Activated CD8-positive, alpha-beta memory T cell treated with anti-CD3 and anti-CD28 coated beads, Interleukin-2, amount 50 U/mL, for 24 hours (primary cell): ENCODE measurements around the gene CEP63.
A peak's percentile ranks its signal among the peaks of the same experiment; 100 is the strongest.
"Not testable (repeated sequence)": the region's sequence is repeated elsewhere in the genome, so short reads cannot be mapped to it uniquely, and the experiment has no call there.

Source experiments
- DNase-seq: peaks from one replicate; pipeline ENCODE4 v3.0.0-alpha.2; 2020; ENCODE audit errors: extremely low read depth

The CEP63 gene

DNA sequence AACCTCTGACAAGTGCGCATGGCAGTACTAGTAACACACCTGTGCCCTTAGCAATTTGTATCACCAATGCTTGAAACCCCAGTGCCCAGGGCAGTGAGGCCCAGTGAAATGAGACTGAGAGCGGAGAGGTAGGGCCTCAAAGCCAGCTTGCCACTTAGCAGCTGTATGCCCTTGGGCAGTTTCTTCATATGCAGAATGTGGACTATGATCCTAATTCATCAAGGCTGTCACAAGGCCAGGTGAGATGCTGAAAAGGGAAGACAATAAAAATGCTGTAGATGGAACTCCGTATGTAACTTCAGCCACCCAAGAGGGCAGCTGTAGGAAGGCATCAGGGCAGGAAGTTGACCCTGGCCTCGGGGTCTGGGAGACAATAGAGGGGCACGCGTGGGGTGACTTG is 90.6 kb downstream of the CEP63 start:
- no peak for DNase-seq

DNA sequence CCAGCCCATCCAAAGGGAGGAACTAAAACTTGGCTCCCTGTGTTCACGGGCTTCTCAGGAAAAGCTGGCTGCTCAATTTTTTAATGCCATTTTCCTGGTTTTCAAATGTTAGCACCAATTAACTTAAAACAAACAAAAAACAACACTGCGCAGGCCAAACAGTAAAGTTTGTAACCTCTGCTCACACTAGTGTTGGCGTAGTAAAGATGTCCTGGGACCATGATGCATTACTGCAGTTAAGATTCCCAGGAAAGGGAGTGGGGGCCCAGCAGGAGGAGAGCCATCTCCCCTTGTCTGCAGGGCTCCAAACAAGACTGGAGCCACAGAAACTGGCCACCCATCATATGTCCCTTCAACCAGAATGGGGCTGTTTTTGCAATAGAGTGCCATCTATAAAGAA is 91.0 kb downstream of the CEP63 start:
- DNase-seq, result no peak

DNA sequence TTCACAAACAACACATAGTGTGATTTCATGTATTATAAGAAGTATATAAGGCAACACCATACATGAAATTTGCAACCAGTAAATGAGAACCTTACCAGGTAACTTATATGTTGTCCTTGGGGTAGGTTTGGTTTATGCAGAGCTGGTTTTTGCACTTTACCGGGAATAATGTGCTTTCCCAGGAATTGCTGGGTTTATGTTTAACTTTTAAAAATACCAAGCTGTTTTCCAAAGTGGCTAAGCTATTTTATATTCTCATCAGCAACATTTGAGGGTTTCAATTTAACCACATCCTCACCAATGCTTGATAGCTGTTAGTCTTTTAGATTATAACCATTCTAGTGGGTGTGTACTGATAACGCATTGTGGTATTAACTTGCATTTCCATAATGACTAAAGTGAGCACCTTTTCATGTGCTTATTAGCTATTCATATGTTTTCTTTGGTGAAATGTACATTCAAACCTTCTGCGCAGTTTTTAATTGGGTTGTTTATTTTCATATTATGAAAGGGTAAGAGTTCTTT is 93.3 kb downstream of the CEP63 start:
- no peak for DNase-seq

DNA sequence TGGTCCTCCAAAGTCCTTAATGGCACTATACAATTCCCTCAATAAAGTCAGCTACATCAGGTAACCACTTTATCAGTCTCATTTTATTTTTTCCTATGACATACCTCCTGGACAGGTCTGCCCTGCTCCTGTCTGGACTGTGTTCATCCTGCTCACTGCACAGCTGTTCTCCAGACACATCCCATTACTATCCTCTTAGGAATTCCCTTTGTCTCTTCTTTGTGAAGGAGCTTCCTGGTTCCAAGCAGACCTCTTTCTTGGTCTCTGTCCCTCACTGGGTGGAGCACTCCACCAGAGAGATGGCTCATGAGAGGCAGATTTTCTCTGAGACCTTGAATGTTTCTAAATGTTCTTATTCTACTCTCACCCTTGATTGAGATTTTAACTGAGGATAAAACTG is 104.9 kb downstream of the CEP63 start:
- DNase-seq, result no peak

DNA sequence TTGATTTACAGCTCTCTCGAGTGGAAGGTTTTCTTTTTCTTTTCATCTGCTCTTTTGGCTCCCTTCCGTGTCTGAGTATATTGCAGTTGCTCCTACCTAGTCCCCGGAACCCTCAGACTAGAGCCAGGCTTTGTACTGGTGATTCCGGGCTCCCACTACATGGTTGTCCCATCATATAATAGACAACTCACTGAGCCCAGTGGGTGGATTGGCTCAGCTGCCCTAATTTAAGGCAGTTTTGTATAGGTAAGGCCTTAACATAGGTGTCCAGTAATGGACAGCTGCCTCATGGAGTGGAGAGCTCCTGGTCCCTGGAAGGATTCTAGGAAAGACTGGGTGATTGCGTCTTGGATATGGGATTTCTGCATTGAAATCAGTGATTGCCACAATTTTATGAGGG is 106.9 kb downstream of the CEP63 start:
- DNase-seq, result no peak

DNA sequence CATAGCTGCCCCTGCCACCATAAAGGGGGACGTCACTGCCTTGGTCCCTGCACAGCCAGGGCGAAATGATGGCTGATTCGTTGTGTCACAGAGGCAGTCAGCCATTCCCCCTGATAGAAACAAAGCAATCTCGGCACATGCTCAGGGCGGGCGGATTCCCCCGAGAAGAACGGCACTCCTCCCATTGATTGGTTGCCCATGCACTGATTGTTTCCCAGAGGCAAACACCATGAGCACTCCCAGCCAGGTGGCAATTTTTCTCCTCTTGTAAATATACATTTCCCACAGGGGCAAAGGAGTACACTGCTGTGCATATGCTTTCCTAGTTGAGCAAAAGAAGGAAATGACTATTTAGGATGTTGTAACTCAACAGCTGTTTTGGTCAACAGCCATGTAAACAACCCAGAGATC is 108.5 kb downstream of the CEP63 start:
- DNase-seq, result no peak

DNA sequence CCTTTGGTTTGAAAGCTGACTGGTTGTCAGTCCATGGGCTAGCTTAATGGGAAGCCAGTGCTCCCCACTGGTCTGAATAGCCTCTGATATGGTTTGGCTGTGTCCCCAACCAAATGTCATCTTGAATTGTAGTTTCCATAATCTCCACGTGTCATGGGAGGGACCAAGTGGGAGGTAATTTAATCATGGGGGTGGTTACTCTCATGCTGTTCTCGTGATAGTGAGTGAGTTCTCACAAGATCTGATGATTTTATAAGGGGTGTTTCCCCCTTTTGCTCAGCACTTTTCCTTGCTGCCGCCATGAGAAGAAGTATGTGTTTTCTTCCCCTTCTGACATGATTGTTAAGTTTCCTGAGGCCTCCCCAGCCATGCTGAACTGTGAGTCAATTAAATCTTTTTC is 109.1 kb downstream of the CEP63 start:
- not testable (repeated sequence) for DNase-seq

DNA sequence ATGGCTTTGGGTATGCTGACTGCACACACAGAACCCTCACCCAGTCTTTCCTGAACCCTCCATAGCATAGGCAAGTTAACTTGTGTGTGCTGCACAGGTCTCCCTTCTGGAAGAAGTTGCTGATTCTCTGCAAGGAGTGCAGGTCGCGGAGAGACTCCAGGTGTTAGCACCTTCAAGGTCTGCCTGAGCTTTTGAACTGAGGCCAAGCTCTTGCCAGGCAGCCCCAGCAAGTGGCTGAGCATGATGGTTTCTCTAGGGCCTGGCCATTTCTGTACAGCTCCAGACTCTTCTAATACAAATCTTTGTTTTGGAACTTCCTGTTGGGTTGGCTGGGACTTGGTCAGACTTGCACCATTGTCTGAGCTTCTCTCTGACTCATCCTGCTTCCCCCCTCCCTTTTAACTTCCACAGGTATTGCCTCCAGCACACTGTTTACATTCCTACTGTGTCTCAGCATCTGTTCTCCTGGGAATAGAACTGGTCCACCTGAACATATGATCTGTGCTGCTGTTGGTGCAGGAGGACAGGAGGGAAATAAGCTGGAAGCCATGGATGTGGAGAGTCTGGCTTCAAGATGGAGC is 111.6 kb downstream of the CEP63 start:
- no peak for DNase-seq

DNA sequence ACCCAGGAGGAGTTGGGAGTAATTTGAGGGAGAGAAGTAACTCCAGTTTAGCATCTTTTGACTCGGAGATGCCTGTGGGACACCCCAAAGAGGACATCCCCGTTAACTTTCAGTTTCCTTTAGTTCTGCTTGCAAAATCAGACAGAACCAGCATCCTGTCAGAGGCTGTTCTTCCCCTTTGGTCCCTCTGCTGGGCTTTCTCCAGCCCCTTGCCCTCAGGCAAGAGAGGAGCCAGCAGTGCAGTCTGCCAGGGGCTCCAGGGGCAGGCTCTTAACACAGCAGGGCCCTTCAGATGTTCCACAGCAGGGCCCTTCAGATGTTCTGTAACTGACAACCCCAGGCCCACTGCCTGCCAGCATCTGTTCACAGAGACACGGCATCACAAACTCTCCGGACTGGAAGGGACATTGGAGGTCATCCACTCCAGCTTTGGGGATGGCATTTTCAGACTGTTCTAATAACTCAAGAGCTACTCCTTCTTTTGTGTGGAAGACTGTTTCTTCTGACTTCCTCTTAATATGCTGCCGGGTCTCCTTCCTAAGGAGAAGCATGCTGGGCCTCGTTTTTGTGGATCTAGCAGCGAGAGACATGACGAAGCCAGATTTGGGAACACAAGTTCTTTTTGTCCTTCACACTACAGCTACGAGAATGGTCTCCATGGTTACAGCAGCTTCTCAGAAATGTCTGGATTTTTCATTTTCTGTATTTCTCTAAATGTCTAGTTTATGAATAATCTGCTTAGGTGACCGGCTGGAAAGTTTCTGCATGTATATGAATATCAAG is 113.1 kb downstream of the CEP63 start:
- no peak for DNase-seq

DNA sequence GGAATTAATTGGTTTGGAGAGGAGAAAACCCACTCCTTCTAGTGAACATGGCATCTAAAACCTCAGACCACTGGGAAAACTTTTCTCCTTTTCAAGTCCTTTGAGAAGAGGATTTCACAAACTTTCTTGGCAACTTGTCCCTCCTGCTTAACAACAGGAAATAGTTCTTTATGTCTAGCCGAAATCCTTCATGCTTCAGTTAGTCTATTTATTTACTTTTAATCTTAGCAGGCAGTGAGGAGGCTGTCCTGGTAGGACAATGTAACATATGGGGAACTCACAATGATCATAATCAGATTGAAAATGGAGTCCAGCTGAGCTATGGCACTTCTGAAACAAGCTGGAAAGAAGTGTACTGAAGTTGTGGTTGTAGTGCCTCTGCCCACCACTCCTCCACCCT is 114.3 kb downstream of the CEP63 start:
- no peak for DNase-seq

DNA sequence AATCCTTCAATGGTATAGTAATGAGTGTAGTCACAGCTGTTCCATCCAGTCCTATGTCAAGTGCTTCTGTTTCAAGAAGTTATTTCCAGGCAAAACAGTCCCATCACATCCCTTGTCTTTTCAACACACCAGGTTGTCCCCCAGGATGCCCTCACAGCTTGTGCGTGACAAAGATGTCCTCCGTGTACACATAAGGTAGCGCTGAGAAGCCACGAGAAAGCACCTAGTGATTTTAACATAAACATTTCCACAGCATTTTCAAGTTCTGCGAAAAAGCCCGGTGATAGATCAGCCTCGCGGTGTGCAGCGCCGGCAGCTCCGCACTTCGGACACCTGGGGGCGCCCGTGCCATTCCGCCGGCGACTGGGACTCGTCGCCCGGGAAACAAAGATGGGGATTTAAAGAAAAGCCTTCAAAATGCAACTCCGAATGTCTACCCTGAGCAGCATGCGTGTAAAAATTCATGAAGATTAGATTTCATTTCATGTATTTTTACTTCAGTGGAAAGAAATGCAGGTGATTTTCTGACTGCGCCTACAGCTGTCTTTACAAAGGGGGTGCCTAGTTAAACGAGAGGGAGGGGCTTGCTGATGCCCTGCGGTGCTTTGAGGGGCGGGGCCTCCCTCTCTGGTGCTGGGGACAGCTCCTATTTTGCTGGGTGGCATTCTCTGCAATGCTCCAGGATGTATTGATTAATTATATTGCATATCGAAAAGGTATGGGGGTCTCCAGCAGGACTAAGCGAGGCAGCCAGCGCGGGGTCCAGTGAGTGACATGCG is 115.0 kb downstream of the CEP63 start:
- peak; percentile 10 for DNase-seq

DNA sequence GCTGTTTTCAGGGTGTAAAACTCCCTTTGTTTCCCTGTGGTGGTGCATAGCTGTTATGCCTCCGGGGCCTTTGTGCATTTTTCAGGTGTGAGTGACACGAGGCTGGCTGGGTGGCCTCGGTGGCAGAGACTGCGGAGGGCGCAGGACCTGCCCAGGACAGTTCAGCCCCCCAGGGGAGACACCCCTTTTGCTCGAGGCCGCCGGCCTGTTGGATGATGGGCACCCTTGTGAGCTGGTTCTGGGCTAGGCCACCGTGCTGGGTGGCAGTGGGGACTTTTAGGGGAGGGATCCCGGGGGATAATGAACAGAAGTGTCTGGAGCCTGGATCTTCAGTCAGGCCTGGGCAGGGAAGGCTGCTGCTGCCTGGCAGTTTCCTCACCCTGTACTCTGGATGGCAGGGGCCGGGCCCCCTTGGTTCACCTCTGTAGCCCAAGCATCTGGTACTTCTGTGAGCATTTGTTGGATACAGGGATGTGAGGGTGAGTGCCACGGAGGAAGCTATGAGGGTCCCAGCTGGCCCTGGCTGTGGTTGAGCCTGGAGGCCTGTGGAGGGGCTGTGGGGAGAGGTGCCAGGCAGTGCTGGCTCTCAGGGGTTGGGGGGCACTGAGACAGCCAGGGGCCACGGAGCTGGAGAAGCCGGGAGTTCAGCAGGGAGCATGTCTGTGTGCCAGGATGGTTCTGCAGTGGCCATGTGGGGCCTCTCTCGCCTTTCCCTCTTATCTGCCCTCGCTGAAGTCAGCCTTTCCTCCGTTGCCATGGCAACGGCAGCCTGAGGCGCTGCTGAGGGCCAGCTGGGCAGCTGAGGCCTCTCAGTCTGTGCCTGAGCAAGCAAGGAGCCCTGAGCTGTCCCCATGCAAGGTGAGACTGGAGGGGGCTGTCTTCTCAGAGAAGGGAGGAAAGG is 115.9 kb downstream of the CEP63 start:
- DNase-seq, result no peak

DNA sequence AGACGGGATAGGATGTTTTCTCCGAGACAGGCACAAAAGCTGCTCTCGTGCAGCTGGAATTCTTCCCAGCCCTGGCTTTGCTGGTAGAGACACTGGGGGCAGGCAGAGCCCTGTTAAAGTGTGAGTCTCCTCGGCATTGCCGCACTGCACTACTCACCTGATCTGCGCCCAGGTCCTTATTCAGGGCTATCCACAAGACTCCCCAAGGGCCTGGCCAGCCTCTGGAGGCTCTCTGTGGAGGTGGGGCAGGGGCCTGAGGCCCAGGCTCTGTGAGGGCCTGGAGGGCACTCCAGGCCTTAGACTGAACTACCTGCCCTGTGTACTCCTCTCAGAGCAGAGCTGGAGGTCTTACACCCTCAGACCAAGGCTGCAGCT is 116.6 kb downstream of the CEP63 start:
- DNase-seq, result no peak

DNA sequence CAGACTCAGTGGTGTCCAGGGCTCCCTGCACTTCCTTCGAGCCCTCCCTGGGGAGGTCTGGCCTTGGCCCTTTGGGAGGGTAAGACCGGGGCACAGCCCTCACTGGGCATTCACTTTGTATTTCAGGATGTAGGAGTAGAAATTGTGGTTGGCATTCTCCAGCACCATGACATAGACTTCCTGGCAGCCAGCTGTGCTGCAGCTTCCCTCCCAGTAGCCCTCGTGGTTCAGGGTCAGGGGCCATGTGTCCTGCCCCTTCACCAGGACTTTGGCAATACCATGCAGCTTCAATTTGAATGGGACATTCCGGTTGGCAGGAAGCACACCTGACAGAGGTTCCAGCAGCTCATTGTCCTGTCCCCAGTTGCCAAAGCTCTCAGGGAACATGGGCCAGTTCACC is 117.6 kb downstream of the CEP63 start:
- DNase-seq, result no peak

DNA sequence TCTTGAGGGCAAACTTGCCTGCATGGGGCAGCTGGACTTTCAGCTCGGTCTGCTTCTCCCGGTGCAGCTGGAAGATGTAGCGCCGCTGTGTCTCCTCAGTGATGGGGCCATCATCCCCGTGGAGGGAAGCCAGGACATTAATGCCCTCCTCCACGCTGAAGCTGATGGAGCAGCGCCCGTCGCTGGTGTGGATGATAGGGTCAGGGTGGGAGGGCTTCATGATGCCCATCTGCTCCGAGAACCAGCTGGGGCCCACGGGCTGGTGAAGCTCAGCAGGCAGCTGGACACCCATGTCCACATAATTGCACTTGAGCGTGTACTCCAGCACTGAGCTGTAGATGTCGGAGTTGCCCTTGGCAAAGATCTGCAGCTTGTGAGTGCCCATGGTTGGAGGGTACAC is 118.1 kb downstream of the CEP63 start:
- no peak for DNase-seq

DNA sequence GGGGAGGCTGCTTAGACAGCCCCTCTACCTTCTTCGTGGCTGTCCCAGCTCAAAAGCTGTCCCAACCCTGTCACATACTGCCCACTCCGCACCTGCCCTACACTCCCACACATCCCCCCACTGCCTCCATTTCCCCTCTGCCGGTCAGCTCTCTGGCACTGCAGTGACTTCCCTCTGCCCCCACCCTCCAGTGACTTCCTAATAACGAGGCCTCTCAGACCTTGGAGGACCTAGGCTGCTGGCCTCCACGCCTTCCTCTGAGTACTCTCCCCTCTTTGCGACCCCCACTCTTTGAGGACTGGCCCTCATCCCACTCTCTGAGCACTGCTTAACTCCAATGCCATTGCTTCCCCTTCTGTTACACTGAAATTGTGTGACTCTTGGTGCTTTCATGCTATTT is 119.7 kb downstream of the CEP63 start:
- DNase-seq, result no peak

DNA sequence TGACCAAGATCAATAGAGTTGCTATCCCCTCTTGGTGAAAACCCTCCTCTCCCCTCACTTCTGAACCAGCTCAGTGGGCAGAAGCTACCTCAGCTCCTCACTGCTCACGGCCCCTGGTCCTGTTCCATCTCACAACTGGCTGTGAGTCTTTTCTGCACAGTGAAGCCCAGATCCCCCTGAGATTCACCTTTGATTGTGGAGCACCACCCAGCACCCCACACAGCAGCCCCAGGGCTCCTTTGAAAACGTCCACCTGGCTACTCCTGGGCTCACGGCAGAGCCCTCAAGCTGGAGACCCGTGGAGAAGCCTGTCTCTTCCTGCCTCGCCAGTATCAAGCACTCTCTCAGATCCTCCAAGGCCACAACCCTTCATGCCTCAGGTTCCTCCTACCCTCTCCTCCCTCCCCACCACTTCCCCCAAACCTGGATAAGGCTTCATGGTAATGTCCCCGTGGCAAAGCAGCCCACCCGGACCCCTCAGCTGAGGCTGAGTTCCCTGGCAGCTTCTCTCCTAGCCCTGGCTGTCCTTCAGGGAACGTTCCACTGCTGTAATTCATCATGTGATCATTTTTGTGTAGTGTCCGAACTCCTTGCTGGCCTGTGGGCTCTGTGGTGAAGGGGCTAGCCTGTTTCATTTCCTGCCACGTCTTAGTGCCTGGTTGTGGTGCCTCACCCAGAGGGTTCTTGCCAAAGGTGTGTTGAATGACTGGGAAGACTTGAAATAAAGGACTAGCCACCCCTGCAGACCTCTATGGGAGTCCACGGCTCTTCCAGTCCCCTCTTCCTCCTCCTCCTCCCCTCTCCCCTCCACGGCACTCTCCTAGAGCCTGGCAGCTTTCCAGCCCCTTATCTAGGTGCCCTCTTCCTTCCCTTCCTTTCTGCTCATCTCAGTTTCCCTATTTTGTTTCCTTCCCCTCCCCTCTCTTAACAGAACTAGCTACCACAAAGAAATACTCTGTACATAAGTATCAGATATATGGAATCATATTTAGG is 120.5 kb downstream of the CEP63 start:
- no peak for DNase-seq

DNA sequence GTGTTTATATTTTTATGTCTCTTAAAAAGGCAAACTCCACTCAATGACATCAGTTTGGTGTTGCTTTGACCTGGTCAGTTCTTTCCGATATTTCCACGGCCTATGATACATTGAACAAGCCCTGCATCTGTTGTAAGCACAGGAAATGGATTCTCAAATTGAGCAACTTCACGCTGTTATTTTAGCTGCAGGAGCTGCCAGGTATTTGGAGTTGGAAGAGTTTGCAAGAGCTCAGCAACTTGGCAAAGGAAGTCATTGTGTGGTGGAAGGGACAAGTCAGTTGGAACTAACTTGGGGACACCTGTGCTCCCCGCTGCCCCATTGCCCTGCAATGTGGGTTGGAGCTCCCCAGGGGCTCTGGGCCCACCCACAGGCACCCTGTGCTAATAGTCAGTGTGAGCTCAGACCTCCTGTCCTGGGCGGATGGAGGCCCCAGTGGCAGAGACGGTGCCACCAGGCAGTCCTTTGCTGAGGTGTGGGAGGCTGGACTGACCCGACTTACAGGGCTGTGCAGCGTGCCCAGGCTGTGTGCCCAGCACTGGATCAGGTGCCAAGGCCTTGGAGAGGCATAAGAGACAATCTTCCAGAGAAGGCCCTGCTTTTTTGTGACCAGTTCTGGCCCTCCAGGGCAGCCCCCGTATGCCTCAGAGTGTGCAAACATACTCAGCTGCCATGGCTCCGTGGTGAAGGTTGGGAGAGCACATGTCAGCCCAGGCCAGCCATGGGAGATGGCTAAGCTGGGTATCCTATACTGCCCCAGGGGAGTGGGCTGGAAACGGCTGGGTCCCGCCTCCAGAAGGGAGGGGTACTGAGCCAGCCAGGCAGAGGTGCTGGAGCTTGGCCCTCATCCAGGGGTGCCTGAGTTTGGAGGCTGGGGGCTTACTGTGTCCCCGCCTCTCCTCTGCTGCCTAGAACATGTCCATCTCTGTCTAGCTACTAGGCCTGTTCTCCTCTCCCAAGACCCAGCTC is 121.5 kb downstream of the CEP63 start:
- DNase-seq, result no peak

DNA sequence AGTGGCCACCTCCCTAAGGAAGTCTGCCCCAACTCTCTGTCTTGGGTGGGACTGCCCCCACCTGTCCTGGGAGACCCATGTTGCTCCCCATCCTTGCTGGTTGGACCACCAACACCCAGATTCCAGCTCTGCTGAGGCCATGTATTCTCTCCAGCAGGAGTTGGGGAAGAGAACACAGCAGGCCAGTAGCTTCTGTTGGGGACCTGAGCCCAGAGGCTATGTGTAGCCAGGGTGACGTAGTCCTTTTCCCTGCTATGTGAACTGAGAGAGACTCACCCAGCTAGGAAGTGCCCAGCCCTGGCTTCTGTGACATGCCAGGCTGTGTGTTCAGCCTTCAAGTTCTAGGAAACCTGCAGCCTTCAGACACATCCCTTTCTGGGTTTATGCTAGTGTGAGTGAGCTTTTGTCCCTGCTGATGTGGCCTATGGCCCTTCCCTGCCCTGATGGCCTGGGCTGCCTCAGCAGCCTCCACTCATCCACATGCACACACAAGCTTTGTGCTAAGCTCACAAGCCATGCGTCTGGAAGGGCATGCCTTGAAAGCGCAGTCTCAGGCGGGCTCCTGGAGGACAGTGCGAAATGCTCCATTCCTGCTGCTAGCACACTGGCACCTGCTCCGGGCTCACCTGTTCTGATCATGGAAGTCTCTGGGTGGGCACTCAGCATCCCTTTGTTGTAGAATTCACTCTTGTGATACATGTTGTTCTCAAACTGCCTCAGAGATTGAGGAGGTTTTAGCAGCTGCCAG is 122.3 kb downstream of the CEP63 start:
- no peak for DNase-seq
